K562 (cell line): ENCODE results near the gene CRADD.

Experiments used
- EZH2 ChIP-seq: IDR thresholded peaks from 2 replicates; pipeline ENCODE4 v1.6.1; 2012; ENCODE audit warnings: low read depth, mild to moderate bottlenecking, inconsistent platforms, low read length, borderline replicate concordance
- MXI1 ChIP-seq: IDR thresholded peaks from 2 replicates; pipeline ENCODE4 v1.6.1; 2011; ENCODE audit warnings: low read depth, mild to moderate bottlenecking, improper control_type of control experiment, low read length
- NR2F6 ChIP-seq: fragments of 450-650 bp; formaldehyde crosslinking; IDR thresholded peaks from 2 replicates; pipeline ENCODE4 v1.4.0; 2020; ENCODE audit warnings: mild to moderate bottlenecking
- POLR2A ChIP-seq: fragments of 450-650 bp; conservative IDR thresholded peaks from 2 replicates; pipeline ENCODE4 v1.6.1; 2016
- ZNF224 ChIP-seq: sonication (generic); formaldehyde crosslinking; IDR thresholded peaks from 2 replicates; pipeline ENCODE4 v1.8.0; 2022; ENCODE audit warnings: mild to moderate bottlenecking, missing genetic modification reagents
- ZNF75A ChIP-seq: fragments of 450-650 bp; formaldehyde crosslinking; IDR thresholded peaks from 2 replicates; pipeline ENCODE4 v1.4.0; 2020; ENCODE audit warnings: mild to moderate bottlenecking
- TF ChIP-seq, protein P1 (sequence below), 3 experiments: IDR thresholded peaks in 2 of 3; conservative IDR thresholded peaks in 1 of 3; 2 replicates each; pipeline ENCODE4 v1.5.1; 2011 to 2012; ENCODE audit warnings: low read length in 3 of 3, mild to moderate bottlenecking in 3 of 3, control low read depth in 2 of 3, improper control_type of control experiment in 1 of 3, inconsistent platforms in 1 of 3, low read depth in 1 of 3, mixed read lengths in 1 of 3, moderate library complexity in 1 of 3; ENCODE audit not compliant: insufficient read depth in 2 of 3
- TF ChIP-seq, protein P2 (sequence below), 2 experiments: fragments of 450-650 bp; formaldehyde crosslinking in 1 of 2; IDR thresholded peaks; 2 replicates each; pipeline versions ENCODE4 v1.4.0 to v1.6.1; 2014 to 2020; ENCODE audit warnings: mild to moderate bottlenecking in 2 of 2, borderline replicate concordance in 1 of 2, low read depth in 1 of 2

DNA sequence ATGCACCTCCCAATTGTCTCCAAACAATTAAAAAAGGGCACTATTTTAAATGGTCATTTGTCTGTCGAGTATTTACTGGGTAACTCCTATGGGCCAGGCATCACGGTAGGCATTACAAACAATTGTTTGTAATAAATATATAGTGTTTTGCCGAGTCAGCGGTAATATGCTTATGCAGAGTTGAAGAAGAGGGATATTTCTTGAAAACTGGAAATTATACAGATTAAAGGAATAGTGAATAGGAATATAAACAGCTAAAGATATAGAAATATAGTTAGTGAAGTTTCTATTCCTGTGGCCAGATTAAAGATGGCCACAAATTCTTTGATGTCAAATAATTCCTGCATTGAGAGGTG, 13.5 kb upstream of the CRADD start:
- TF ChIP-seq, protein P1, sequence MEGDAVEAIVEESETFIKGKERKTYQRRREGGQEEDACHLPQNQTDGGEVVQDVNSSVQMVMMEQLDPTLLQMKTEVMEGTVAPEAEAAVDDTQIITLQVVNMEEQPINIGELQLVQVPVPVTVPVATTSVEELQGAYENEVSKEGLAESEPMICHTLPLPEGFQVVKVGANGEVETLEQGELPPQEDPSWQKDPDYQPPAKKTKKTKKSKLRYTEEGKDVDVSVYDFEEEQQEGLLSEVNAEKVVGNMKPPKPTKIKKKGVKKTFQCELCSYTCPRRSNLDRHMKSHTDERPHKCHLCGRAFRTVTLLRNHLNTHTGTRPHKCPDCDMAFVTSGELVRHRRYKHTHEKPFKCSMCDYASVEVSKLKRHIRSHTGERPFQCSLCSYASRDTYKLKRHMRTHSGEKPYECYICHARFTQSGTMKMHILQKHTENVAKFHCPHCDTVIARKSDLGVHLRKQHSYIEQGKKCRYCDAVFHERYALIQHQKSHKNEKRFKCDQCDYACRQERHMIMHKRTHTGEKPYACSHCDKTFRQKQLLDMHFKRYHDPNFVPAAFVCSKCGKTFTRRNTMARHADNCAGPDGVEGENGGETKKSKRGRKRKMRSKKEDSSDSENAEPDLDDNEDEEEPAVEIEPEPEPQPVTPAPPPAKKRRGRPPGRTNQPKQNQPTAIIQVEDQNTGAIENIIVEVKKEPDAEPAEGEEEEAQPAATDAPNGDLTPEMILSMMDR (IDR thresholded peaks at IDR 0.05 in 2 of 3, conservative IDR thresholded peaks at IDR 0.05 in 1 of 3; ENCODE audit: insufficient read depth in 2 of 3, low read depth in 1 of 3, low read length in 3 of 3) = no peak
- TF ChIP-seq, protein P2, sequence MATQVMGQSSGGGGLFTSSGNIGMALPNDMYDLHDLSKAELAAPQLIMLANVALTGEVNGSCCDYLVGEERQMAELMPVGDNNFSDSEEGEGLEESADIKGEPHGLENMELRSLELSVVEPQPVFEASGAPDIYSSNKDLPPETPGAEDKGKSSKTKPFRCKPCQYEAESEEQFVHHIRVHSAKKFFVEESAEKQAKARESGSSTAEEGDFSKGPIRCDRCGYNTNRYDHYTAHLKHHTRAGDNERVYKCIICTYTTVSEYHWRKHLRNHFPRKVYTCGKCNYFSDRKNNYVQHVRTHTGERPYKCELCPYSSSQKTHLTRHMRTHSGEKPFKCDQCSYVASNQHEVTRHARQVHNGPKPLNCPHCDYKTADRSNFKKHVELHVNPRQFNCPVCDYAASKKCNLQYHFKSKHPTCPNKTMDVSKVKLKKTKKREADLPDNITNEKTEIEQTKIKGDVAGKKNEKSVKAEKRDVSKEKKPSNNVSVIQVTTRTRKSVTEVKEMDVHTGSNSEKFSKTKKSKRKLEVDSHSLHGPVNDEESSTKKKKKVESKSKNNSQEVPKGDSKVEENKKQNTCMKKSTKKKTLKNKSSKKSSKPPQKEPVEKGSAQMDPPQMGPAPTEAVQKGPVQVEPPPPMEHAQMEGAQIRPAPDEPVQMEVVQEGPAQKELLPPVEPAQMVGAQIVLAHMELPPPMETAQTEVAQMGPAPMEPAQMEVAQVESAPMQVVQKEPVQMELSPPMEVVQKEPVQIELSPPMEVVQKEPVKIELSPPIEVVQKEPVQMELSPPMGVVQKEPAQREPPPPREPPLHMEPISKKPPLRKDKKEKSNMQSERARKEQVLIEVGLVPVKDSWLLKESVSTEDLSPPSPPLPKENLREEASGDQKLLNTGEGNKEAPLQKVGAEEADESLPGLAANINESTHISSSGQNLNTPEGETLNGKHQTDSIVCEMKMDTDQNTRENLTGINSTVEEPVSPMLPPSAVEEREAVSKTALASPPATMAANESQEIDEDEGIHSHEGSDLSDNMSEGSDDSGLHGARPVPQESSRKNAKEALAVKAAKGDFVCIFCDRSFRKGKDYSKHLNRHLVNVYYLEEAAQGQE (IDR thresholded peaks at IDR 0.05; ENCODE audit: borderline replicate concordance) = no peak
- TF ChIP-seq, protein P2 (CRISPR knock-in tag; IDR thresholded peaks at IDR 0.05; ENCODE audit: low read depth) = no peak
- no peak for TF ChIP-seq ZNF75A (CRISPR knock-in tag)
- TF ChIP-seq ZNF224 = no peak
- no peak for TF ChIP-seq POLR2A
- no peak for TF ChIP-seq NR2F6 (CRISPR knock-in tag)
- no peak for TF ChIP-seq EZH2
- no peak for TF ChIP-seq MXI1
